OCI-LY7 (cell line): Measurements from ENCODE around the gene TMPRSS9. TPM values are rescaled to one million over a fixed set of nuclear protein-coding genes. Genes with fewer than 3 reads are reported as not detected.

Source experiments
- BruUV-seq: library from RNA; stranded (reverse); fragments of 400-500 nt; replicated peaks from 2 replicates; lab custom pipeline; 2021; lab: Mats Ljungman, UMichigan
- CTCF ChIA-PET: fragments of 300-600 bp; sonication (Branson Sonifier 250); formaldehyde crosslinking; loops from one replicate; lab custom pipeline; 2022; ENCODE audit warnings: antibody characterized with exemption; ENCODE audit not compliant: unreplicated experiment; lab: Charles Lee
- POLR2A ChIA-PET: fragments of 300-600 bp; sonication (Branson Sonifier 250); formaldehyde crosslinking; loops from one replicate; lab custom pipeline; 2022; ENCODE audit warnings: antibody characterized with exemption; lab: Charles Lee
- DNase-seq: peaks from one replicate; pipeline ENCODE4 v3.0.0-alpha.2; 2015; ENCODE audit warnings: low spot score
- H2AFZ ChIP-seq: fragments of 200-600 bp; sonication (generic), shearing (Covaris generic); 2 replicates; pipeline ENCODE4 v1.6.1; 2014; ENCODE audit warnings: mild to moderate bottlenecking, antibody characterized with exemption, low read length, moderate library complexity
- H3K27ac ChIP-seq: fragments of 200-600 bp; sonication (generic); 2 replicates; pipeline ENCODE4 v1.5.1; 2014; ENCODE audit warnings: mixed run types, low read depth, mild to moderate bottlenecking, moderate library complexity, low read length, inconsistent platforms; ENCODE audit not compliant: poor library complexity, severe bottlenecking
- H3K36me3 ChIP-seq: fragments of 200-600 bp; sonication (generic); 2 replicates; pipeline ENCODE4 v1.6.1; 2014; ENCODE audit warnings: mild to moderate bottlenecking, antibody characterized with exemption, low read length, moderate library complexity, mixed read lengths; ENCODE audit not compliant: insufficient read depth
- H3K4me1 ChIP-seq: fragments of 200-600 bp; sonication (generic); 2 replicates; pipeline ENCODE4 v1.5.1; 2014; ENCODE audit warnings: mild to moderate bottlenecking, low read length; ENCODE audit not compliant: insufficient read depth, poor library complexity, severe bottlenecking
- H3K4me2 ChIP-seq: fragments of 200-600 bp; sonication (generic); 2 replicates; pipeline ENCODE4 v1.6.1; 2014; ENCODE audit warnings: mild to moderate bottlenecking, low read length
- H3K4me3 ChIP-seq: fragments of 200-600 bp; sonication (generic); 2 replicates; pipeline ENCODE4 v1.5.1; 2014; ENCODE audit warnings: mild to moderate bottlenecking, low read depth, low read length; ENCODE audit not compliant: poor library complexity, severe bottlenecking
- H3K79me2 ChIP-seq: fragments of 200-600 bp; sonication (generic); 2 replicates; pipeline ENCODE4 v1.6.1; 2016; ENCODE audit warnings: low read depth, mild to moderate bottlenecking, low read length, moderate library complexity, mixed read lengths; ENCODE audit not compliant: insufficient read depth
- H3K9me2 ChIP-seq: fragments of 200-600 bp; sonication (generic); 2 replicates; pipeline ENCODE4 v1.6.1; 2016; ENCODE audit warnings: mild to moderate bottlenecking, low read length, mixed read lengths; ENCODE audit not compliant: insufficient read depth
- H3K9me3 ChIP-seq: fragments of 200-600 bp; sonication (generic); 2 replicates; pipeline ENCODE4 v1.6.1; 2014; ENCODE audit warnings: mild to moderate bottlenecking, mixed run types, low read length, mixed read lengths
- H4K20me1 ChIP-seq: fragments of 200-600 bp; sonication (generic); 2 replicates; pipeline ENCODE4 v1.6.1; 2014; ENCODE audit warnings: mild to moderate bottlenecking, antibody characterized with exemption, low read length, moderate library complexity, mixed read lengths; ENCODE audit not compliant: insufficient read depth
- EZH2phosphoT487 ChIP-seq: fragments of 200-600 bp; sonication (generic); IDR thresholded peaks from 2 replicates; pipeline ENCODE4 v1.6.1; 2018; ENCODE audit warnings: low read depth, borderline replicate concordance, mild to moderate bottlenecking, mixed run types, antibody characterized with exemption, low read length, moderate library complexity, mixed read lengths
- intact Hi-C: fragments of 100-400 bp; cut with micrococcal nuclease; formaldehyde crosslinking; loops from one replicate; pipeline ENCODE4 v1.10.0; 2022; ENCODE audit not compliant: unreplicated experiment
- total RNA-seq, 2 experiments: library from RNA; depleted of rRNA in 1 of 2; stranded (reverse); fragments of >200 nt in 1 of 2; shearing (Covaris generic) in 1 of 2; gene quantifications; 2 replicates each; pipeline ENCODE4 v1.2.3, GENCODE V29; 2014 to 2022
- TF ChIP-seq, protein P1 (sequence below): fragments of 200-600 bp; sonication (generic); conservative IDR thresholded peaks from 2 replicates; pipeline ENCODE4 v1.5.1; 2014; ENCODE audit warnings: mild to moderate bottlenecking, antibody characterized with exemption, low read length, moderate library complexity, mixed read lengths

Gene TMPRSS9
- total RNA-seq, 2 experiments from 2014 or later = 0.44 TPM; not detected in 1

DNA sequence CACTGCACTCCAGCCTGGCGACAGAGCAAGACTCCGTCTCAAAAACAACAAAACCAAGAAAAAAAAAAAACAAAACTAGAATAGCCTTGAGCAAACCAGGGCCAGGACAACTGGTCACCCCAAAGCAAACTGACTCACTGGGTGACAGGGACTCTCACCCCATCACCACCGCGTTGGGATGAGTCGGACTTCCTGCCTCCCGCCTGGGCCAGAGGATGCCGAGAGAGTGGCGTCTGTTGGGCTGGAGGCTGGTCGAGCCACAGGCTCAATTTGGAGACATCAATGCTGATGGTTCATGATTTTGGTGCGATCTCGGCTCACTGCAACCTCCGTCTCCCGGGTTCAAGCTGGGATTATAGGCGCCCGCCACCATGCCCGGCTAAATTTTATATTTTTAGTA lies 11.6 kb downstream of the TMPRSS9 start:
- Histone ChIP-seq H4K20me1 (no peaks in the 10 kb centered on the region), H3K27ac (no peak overlapping the region), H3K9me3 (peaks cover 4% of the 10 kb centered on the region; the same call in 1 of the 2 replicates), H3K4me3 (no peak overlapping the region), H2AFZ (no peak overlapping the region), H3K79me2 (no peaks in the 10 kb centered on the region), H3K9me2 (no peaks in the 10 kb centered on the region), H3K36me3 (no peaks in the 10 kb centered on the region), H3K4me1 (no peaks in the 10 kb centered on the region), H3K4me2 (no peak overlapping the region)
- ChIA-PET CTCF (no interaction called here), POLR2A (interaction anchor here (0.6 to 0.7 kb wide), 2 partner anchors 13 to 394 kb away, joined by 3 read pairs; no protein-coding TSS in a partner anchor)
- no peak for TF ChIP-seq EZH2phosphoT487
- TF ChIP-seq, protein P1, sequence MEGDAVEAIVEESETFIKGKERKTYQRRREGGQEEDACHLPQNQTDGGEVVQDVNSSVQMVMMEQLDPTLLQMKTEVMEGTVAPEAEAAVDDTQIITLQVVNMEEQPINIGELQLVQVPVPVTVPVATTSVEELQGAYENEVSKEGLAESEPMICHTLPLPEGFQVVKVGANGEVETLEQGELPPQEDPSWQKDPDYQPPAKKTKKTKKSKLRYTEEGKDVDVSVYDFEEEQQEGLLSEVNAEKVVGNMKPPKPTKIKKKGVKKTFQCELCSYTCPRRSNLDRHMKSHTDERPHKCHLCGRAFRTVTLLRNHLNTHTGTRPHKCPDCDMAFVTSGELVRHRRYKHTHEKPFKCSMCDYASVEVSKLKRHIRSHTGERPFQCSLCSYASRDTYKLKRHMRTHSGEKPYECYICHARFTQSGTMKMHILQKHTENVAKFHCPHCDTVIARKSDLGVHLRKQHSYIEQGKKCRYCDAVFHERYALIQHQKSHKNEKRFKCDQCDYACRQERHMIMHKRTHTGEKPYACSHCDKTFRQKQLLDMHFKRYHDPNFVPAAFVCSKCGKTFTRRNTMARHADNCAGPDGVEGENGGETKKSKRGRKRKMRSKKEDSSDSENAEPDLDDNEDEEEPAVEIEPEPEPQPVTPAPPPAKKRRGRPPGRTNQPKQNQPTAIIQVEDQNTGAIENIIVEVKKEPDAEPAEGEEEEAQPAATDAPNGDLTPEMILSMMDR = no peak
- DNase-seq = no peak
- no TSS peak for BruUV-seq
- intact Hi-C loops = no loop called here

DNA sequence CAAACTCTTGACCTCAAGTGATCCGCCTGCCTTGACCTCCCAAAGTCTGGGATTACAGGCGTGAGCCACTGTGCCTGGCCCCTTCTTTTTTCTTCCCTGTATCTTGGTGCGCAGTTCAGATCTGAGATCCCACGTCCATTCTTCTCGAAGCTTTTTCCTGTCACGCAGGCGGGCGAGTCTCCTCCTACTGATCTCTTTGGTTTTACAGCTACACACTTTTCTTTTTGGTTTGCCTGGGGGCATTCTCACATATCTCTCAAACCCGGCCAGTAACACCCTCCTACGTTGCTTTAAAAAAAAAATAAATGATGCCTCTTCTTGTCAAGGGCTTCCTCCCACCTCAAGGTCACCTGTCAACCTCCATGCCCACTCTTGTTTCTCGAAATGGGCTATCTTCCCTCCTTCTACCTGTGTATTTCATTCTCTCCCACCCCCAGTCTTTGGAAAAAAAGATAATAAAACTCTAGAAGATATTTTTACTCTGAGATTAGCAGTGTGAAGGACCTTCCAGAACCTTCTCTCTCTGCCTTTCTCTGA lies 12.1 kb downstream of the TMPRSS9 start:
- Histone ChIP-seq H3K4me3 (no peak overlapping the region), H3K79me2 (no peaks in the 10 kb centered on the region), H4K20me1 (no peaks in the 10 kb centered on the region), H3K4me1 (no peaks in the 10 kb centered on the region), H3K36me3 (no peaks in the 10 kb centered on the region), H3K27ac (no peak overlapping the region), H3K4me2 (no peak overlapping the region), H3K9me3 (peaks cover 4% of the 10 kb centered on the region; the same call in 1 of the 2 replicates), H2AFZ (no peak overlapping the region), H3K9me2 (no peaks in the 10 kb centered on the region)
- BruUV-seq = no TSS peak
- no peak for TF ChIP-seq EZH2phosphoT487
- TF ChIP-seq, protein P1 = no peak
- DNase-seq = no peak
- ChIA-PET CTCF (no interaction called here), POLR2A (interaction anchor here (0.6 to 0.7 kb wide), 2 partner anchors 13 to 395 kb away, joined by 3 read pairs; no protein-coding TSS in a partner anchor)
- intact Hi-C loops = no loop called here

DNA sequence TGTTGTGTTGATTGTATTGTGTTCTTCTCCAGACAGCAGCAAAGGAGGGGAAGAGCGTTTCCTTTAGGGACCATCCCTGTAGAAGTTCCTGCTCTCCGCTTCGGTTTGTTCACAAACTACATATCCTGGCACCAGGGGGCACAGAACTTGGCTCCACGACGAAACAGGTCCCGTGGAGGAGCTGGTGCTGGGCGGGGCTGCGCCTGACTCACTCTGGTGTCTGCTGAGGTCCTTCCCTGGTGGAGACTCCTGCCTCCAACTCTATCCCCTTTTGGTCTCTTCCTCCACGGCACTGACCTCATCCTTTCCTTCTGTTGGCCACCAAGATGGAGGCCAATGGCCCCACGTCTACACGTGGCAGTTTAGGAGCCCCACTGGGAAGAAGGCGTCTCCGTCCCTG lies 14.7 kb downstream of the TMPRSS9 start:
- H2AFZ ChIP-seq = no peak overlapping the region
- ChIA-PET CTCF (no interaction called here), POLR2A (interaction anchor here (0.6 kb wide), 1 partner anchor 11 kb away, joined by 3 read pairs; no protein-coding TSS in a partner anchor)
- no peak for TF ChIP-seq EZH2phosphoT487
- TF ChIP-seq, protein P1 = no peak
- H3K9me2 ChIP-seq = no peaks in the 10 kb centered on the region
- no peaks in the 10 kb centered on the region for H3K36me3 ChIP-seq
- no peak for DNase-seq
- no peaks in the 10 kb centered on the region for H4K20me1 ChIP-seq
- intact Hi-C loops = no loop called here
- no TSS peak for BruUV-seq
- no peak overlapping the region for H3K4me3 ChIP-seq
- H3K4me2 ChIP-seq = no peak overlapping the region
- no peaks in the 10 kb centered on the region for H3K4me1 ChIP-seq
- H3K27ac ChIP-seq = no peak overlapping the region
- H3K9me3 ChIP-seq = peaks cover 8% of the 10 kb centered on the region; the same call in 1 of the 2 replicates
- no peaks in the 10 kb centered on the region for H3K79me2 ChIP-seq
